ENCODE measurements around the gene TRABD2A. TPM values are rescaled to one million over a fixed set of nuclear protein-coding genes. Genes with fewer than 3 reads are reported as not detected.

The TRABD2A gene
- total and polyA plus RNA-seq, 2 experiments from 2014 or later = not detected

- H3K27ac ChIP-seq = no peak overlapping the region
- H3K4me3 ChIP-seq = no peak overlapping the region
- TF ChIP-seq CTCF (IDR thresholded peaks at IDR 0.05; ENCODE audit: low read depth, low read length) = no peak
- H3K27me3 ChIP-seq = no peaks in the 10 kb centered on the region
- no peaks in the 10 kb centered on the region for H3K4me1 ChIP-seq (ENCODE audit: low read depth)
- H3K36me3 ChIP-seq = no peaks in the 10 kb centered on the region
- no peaks in the 10 kb centered on the region for H3K9me3 ChIP-seq (ENCODE audit: low read depth)
- DNase-seq (ENCODE audit: low read depth in 1 of 2, low spot score in 1 of 2) = peak in 1 of 2 donors; percentile 63
Measured at GRCh38 chr2:84846041-84846663, 34.7 kb downstream of the TRABD2A start.

GRCh38 chr2:84844141-84844540, 36.7 kb downstream of the TRABD2A start:
- no peaks in the 10 kb centered on the region for H3K27me3 ChIP-seq
- H3K4me1 ChIP-seq (ENCODE audit: low read depth) = no peaks in the 10 kb centered on the region
- H3K4me3 ChIP-seq = no peak overlapping the region
- H3K9me3 ChIP-seq (ENCODE audit: low read depth) = no peaks in the 10 kb centered on the region
- no peak for DNase-seq (ENCODE audit: low read depth in 1 of 2, low spot score in 1 of 2)
- no peaks in the 10 kb centered on the region for H3K36me3 ChIP-seq
- TF ChIP-seq CTCF (IDR thresholded peaks at IDR 0.05; ENCODE audit: low read depth, low read length) = no peak
- no peak overlapping the region for H3K27ac ChIP-seq

GRCh38 chr2:84841577-84841976, 39.3 kb downstream of the TRABD2A start:
- H3K27me3 ChIP-seq = no peaks in the 10 kb centered on the region
- DNase-seq (ENCODE audit: low read depth in 1 of 2, low spot score in 1 of 2) = no peak

GRCh38 chr2:84840306-84840705, 40.6 kb downstream of the TRABD2A start:
- no peak for TF ChIP-seq CTCF (IDR thresholded peaks at IDR 0.05; ENCODE audit: low read depth, low read length)
- Histone ChIP-seq H3K36me3 (no peaks in the 10 kb centered on the region), H3K4me1 (ENCODE audit: low read depth) (no peaks in the 10 kb centered on the region), H3K4me3 (no peak overlapping the region), H3K27me3 (no peaks in the 10 kb centered on the region), H3K9me3 (ENCODE audit: low read depth) (no peaks in the 10 kb centered on the region), H3K27ac (no peak overlapping the region)
- DNase-seq (ENCODE audit: low read depth in 1 of 2, low spot score in 1 of 2) = peak; percentile 7 to 10

More at GRCh38 chr2:84841577-84841976, 39.3 kb downstream of the TRABD2A start:
- no peaks in the 10 kb centered on the region for H3K4me1 ChIP-seq (ENCODE audit: low read depth)
- H3K36me3 ChIP-seq = no peaks in the 10 kb centered on the region
- H3K4me3 ChIP-seq = no peak overlapping the region
- TF ChIP-seq CTCF (IDR thresholded peaks at IDR 0.05; ENCODE audit: low read depth, low read length) = no peak
- H3K27ac ChIP-seq = no peak overlapping the region
- no peaks in the 10 kb centered on the region for H3K9me3 ChIP-seq (ENCODE audit: low read depth)

GRCh38 chr2:84839851-84840250, 41.0 kb downstream of the TRABD2A start:
- no peak for DNase-seq (ENCODE audit: low read depth in 1 of 2, low spot score in 1 of 2)
- TF ChIP-seq CTCF (IDR thresholded peaks at IDR 0.05; ENCODE audit: low read depth, low read length) = no peak
- H3K4me3 ChIP-seq = no peak overlapping the region
- no peaks in the 10 kb centered on the region for H3K4me1 ChIP-seq (ENCODE audit: low read depth)
- H3K9me3 ChIP-seq (ENCODE audit: low read depth) = no peaks in the 10 kb centered on the region
- H3K36me3 ChIP-seq = no peaks in the 10 kb centered on the region
- H3K27me3 ChIP-seq = no peaks in the 10 kb centered on the region
- H3K27ac ChIP-seq = no peak overlapping the region
